B cell (primary cell): Measurements from ENCODE around the gene SLC19A1.

Source experiments
- CTCF ChIP-seq: fragments of 200-600 bp; IDR thresholded peaks from one replicate; pipeline ENCODE4 v1.8.0; 2022; ENCODE audit warnings: antibody characterized with exemption, mild to moderate bottlenecking
- EZH2 ChIP-seq: IDR thresholded peaks from 2 replicates; pipeline ENCODE4 v1.6.1; 2012; ENCODE audit warnings: borderline replicate concordance, low read depth, mild to moderate bottlenecking, moderate library complexity, low read length; ENCODE audit not compliant: insufficient read depth, poor library complexity, severe bottlenecking

DNA sequence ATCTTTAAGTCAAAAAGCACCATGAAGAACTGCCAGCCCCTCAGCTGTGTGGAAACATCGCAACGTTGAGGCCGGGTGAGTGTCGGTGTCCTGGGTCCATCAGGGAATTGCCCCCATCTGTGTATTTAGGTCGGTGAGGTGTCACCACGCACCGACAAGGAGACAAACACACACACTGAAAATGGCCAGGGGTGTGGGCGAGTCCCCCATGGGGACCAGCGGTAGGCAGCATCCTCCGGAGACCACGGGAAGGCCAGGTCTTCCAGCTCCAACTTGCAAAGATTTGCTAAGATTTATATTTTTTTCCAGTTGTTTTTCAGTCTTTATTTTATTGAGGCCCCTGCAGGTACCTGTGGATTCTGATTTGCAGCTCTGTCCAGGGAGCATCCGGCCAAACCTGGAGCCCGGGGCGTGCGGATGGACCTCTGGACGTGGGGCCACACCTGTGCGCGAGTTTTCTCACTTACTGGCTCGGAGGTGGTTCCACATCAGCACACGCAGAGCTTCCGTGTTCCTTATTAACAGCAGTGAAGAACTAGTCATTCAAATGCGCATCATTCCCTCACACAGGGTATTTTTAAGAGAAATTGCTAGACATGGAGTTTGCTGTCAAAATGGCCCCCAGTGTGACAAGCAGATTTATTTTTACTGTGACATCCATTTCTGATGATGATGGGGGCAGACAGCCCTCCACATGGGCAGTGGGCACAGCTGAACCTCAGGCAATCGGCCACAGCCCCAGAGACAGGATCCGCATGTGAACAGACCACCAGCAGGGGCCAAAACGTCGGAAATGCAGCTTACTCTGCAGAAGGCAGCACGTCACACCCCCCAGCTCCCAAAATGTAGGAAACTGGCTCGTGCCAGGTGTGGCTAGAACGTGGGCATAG lies 17.2 kb upstream of the SLC19A1 start:
- TF ChIP-seq CTCF = no peak
- no peak for TF ChIP-seq EZH2
